Kidney epithelial cell (primary cell): ENCODE data around the gene TSPAN10. TPM values are rescaled to one million over a fixed set of nuclear protein-coding genes. Genes with fewer than 3 reads are reported as not detected.

Source experiments
- DNase-seq: peaks from one replicate; pipeline ENCODE4 v3.0.0-alpha.2; 2010; ENCODE audit warnings: low read depth
- H3K27me3 ChIP-seq: 2 replicates; pipeline ENCODE4 v1.6.0; 2011; ENCODE audit warnings: low read length; ENCODE audit not compliant: control insufficient read depth, insufficient read depth
- H3K36me3 ChIP-seq: 2 replicates; pipeline ENCODE4 v1.5.1; 2011; ENCODE audit warnings: low read length; ENCODE audit not compliant: control insufficient read depth, insufficient read depth
- H3K4me3 ChIP-seq: 2 replicates; pipeline ENCODE4 v1.5.1; 2011; ENCODE audit warnings: low read depth, mild to moderate bottlenecking, control low read depth, low read length
- total RNA-seq: library from RNA; depleted of rRNA; stranded (reverse); fragments of >200 nt; gene quantifications from 2 replicates; pipeline ENCODE4 v1.2.3, GENCODE V29; 2015
- TF ChIP-seq, protein P1 (sequence below): IDR thresholded peaks from 2 replicates; pipeline ENCODE4 v1.5.1; 2011; ENCODE audit warnings: mild to moderate bottlenecking, moderate library complexity, low read length, control low read depth, inconsistent platforms; ENCODE audit not compliant: insufficient read depth, poor library complexity, severe bottlenecking

TSPAN10 gene
- total RNA-seq, 1 donor from 2014 or later, result 0.17 TPM

DNA sequence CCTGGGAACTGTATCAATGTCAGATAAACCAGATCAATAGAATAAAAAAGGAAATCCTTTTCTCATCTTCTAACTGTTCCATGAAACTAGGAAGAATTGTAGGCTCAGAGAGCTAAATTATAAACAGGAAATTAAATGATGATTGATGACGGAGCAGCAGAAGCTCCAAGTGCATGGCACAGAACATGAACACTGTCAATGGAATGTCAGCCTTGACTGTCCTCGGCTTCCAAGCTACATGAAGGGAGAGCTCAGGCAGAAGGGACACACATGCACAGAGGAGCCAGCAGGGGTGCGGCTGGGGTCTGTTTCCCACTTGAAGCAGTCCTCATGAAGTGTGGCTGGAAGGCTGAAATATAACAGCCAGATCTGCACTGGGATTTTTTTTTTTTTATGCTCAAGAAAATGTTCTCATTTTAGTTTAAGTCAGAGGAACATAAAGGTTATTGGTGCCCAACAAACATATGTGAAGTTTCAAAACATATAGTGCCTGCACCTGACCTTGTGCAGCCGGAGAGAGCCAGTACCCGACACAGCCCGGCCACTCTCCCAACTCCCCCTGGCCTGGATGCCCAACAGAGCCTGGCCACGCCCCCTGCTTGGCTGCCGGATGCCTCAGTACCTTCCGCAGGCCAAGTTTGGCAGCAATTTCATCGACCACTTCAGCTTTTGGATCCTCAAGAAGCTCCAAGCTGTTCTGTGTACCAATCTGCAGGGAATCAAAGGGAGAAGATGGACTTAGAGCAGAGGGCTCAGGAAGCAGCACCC is 37.1 kb upstream of the TSPAN10 start:
- H3K36me3 ChIP-seq, result peaks cover 6% of the 10 kb centered on the region
- DNase-seq, result no peak

DNA sequence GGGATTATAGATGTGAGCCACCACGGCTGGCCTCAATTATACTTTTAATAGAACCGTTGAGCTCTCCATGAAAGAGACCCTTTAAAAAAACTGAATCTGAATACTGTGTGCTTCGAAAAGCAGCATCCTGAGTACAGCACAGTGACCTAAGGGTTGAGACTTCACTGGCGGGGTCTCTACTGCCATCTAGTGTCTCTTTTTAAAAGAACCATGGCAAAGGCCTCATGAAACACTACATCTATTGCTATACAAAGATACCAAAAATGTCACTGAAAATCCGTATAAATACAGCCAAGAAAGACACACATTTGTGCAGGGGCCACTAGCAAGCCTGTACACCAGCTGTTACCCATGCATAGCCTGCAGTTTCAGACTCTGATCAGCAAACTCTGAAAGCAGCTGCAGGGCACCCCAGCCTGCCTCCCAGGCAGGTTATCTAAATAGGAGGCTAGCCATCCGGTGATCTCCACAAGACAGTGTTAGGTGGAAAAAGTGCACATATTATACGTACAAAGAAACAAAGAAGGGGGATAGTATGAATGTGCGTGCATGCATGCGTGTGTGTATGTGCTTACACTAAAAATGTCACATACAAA is 35.4 kb upstream of the TSPAN10 start:
- TF ChIP-seq, protein P1, sequence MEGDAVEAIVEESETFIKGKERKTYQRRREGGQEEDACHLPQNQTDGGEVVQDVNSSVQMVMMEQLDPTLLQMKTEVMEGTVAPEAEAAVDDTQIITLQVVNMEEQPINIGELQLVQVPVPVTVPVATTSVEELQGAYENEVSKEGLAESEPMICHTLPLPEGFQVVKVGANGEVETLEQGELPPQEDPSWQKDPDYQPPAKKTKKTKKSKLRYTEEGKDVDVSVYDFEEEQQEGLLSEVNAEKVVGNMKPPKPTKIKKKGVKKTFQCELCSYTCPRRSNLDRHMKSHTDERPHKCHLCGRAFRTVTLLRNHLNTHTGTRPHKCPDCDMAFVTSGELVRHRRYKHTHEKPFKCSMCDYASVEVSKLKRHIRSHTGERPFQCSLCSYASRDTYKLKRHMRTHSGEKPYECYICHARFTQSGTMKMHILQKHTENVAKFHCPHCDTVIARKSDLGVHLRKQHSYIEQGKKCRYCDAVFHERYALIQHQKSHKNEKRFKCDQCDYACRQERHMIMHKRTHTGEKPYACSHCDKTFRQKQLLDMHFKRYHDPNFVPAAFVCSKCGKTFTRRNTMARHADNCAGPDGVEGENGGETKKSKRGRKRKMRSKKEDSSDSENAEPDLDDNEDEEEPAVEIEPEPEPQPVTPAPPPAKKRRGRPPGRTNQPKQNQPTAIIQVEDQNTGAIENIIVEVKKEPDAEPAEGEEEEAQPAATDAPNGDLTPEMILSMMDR, result peak; percentile 62
- no peak overlapping the region for H3K4me3 ChIP-seq
- no peak for DNase-seq

More for the DNA sequence above, 37.1 kb upstream of the TSPAN10 start:
- H3K27me3 ChIP-seq, result no peaks in the 10 kb centered on the region
- no peak overlapping the region for H3K4me3 ChIP-seq
- TF ChIP-seq, protein P1, result no peak

DNA sequence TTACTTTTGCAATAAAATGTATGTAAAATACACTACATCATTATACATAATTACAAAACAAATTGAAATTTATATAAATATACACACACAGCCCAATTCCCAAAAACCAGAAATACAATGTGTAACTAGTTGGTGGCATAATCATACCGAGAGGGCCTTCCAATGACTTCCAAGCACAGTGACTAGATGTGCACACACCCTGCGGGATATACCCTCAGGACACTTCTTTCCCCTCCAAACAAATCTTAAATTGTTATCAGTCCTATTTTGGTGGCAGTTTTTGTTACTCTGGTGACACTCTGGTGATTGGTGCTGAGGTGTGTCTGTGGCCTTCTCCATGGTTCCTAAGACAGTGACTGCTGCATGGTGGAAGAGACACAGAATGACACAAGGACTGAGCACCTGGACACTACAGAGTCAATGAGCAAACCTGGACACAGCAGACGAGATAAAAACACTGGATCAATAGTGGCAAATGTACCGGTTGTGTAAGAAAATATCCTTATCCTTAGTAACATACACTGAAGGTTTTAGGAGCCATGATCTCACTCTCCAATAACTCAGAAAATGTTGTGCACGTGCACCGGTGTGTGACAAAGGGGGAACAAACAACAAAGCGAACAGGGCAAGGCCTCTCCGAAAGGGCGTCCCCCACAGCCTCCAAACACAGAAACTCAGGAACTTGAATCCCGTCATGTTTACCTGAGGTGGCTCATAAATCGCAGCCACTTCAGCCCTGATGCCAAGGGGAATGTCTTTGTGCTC is 33.0 kb upstream of the TSPAN10 start:
- no peak for DNase-seq
- H3K36me3 ChIP-seq, result peaks cover 3% of the 10 kb centered on the region
- no peak overlapping the region for H3K4me3 ChIP-seq
- no peaks in the 10 kb centered on the region for H3K27me3 ChIP-seq
- TF ChIP-seq, protein P1, result no peak

More for the DNA sequence above, 35.4 kb upstream of the TSPAN10 start:
- H3K36me3 ChIP-seq, result peaks cover 6% of the 10 kb centered on the region
- H3K27me3 ChIP-seq, result no peaks in the 10 kb centered on the region

DNA sequence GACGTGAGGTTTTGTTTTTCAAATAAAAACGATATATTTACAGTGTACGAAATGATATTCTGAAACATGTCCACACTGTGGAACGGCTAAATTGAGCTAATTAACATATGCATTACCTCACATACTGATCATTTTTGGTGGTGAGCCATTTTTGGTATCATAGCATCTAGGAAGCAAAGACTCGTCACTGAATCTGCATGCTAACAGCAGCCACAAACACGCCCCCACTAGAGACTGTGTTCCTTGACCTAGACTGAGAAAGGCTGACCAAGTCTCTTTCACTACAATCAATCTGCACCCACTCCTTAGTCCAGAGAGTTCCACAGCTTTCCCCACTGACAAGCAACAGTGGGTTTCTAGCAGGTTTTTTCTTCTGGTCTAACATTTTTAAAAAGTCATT is 29.6 kb upstream of the TSPAN10 start:
- H3K36me3 ChIP-seq, result peaks cover 3% of the 10 kb centered on the region
- no peak for DNase-seq
- TF ChIP-seq, protein P1, result no peak
- H3K27me3 ChIP-seq, result no peaks in the 10 kb centered on the region
- H3K4me3 ChIP-seq, result no peak overlapping the region

DNA sequence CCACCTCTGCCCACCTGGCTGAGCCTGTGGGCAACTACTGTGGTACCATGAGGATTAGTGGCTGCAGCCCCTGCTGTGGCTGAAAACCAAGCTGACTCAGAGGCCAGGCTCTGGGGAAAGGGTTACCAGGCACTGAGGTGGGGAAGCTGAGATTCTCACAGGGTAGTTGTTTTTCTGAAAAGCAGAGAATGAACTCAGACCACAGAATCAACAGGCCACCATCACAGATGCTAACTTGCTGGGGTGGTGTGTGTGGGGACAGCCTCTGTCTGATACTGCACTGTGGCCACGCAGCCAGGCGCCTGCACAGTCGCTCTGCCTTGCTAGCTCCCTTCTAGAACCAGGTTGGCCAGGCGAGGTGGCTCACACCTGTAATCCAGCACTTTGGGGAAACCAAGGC is 28.9 kb upstream of the TSPAN10 start:
- H3K36me3 ChIP-seq, result peaks cover 6% of the 10 kb centered on the region
- H3K27me3 ChIP-seq, result no peaks in the 10 kb centered on the region
- DNase-seq, result no peak
- TF ChIP-seq, protein P1, result no peak
- H3K4me3 ChIP-seq, result no peak overlapping the region
